GM12891 (cell line): ENCODE data around the gene CCDC18.

Source experiments
- DNase-seq: peaks from one replicate; pipeline ENCODE4 v3.0.0; 2011; ENCODE audit warnings: low spot score; ENCODE audit not compliant: insufficient read length
- FAIRE-seq: peaks from 2 replicates; lab custom pipeline; 2011; peaks lifted over from hg19 to GRCh38; lab: Jason Lieb, UNC
- PAX5 ChIP-seq: IDR thresholded peaks from 2 replicates; pipeline ENCODE4 v1.6.1; 2011; ENCODE audit warnings: low read length, moderate library complexity, mild to moderate bottlenecking; ENCODE audit not compliant: insufficient read depth, severe bottlenecking
- POLR2A ChIP-seq: IDR thresholded peaks from 2 replicates; pipeline ENCODE4 v1.6.1; 2011; ENCODE audit warnings: low read depth, low read length, control low read depth
- POLR2AphosphoS5 ChIP-seq: IDR thresholded peaks from 2 replicates; pipeline ENCODE4 v1.6.1; 2011; ENCODE audit warnings: low read depth, low read length, control low read depth
- POU2F2 ChIP-seq: IDR thresholded peaks from 2 replicates; pipeline ENCODE4 v1.6.1; 2011; ENCODE audit warnings: low read depth, mild to moderate bottlenecking, control low read depth, low read length, moderate library complexity
- SPI1 ChIP-seq: IDR thresholded peaks from 2 replicates; pipeline ENCODE4 v1.6.1; 2011; ENCODE audit warnings: low read depth, low read length, control low read depth
- TAF1 ChIP-seq: IDR thresholded peaks from 2 replicates; pipeline ENCODE4 v1.6.1; 2011; ENCODE audit warnings: low read depth, low read length, control low read depth

CCDC18 gene

GRCh38 chr1:93324486-93325464, 144.3 kb downstream of the CCDC18 start:
- TF ChIP-seq POLR2A = no peak
- no peak for TF ChIP-seq POLR2AphosphoS5
- TF ChIP-seq TAF1 = no peak
- TF ChIP-seq SPI1 = no peak
- TF ChIP-seq PAX5 = no peak
- TF ChIP-seq POU2F2 = no peak
- FAIRE-seq (no peak), DNase-seq (no peak)
